Astrocyte (in vitro differentiated cells and primary cell): ENCODE measurements around the gene AKAP9.

Experiments
- CTCF ChIP-seq: IDR thresholded peaks from 2 replicates; pipeline ENCODE4 v1.5.1; 2011; ENCODE audit warnings: low read depth, mild to moderate bottlenecking, inconsistent platforms, low read length, moderate library complexity; ENCODE audit not compliant: insufficient read depth
- EZH2 ChIP-seq: IDR thresholded peaks from 2 replicates; pipeline ENCODE4 v1.6.1; 2012; ENCODE audit warnings: mild to moderate bottlenecking, low read length, inconsistent platforms; ENCODE audit not compliant: insufficient read depth

GRCh38 chr7:92052684-92053083, 112.0 kb downstream of the AKAP9 start:
- TF ChIP-seq CTCF, result no peak
- no peak for TF ChIP-seq EZH2
